ENCODE measurements around the gene MANEAL. TPM values are rescaled to one million over a fixed set of nuclear protein-coding genes. Genes with fewer than 3 reads are reported as not detected.

MANEAL gene
- total and polyA plus RNA-seq, 3 donors from 2014 or later: 6.9 to 11.0 (median 7.9) TPM

DNA sequence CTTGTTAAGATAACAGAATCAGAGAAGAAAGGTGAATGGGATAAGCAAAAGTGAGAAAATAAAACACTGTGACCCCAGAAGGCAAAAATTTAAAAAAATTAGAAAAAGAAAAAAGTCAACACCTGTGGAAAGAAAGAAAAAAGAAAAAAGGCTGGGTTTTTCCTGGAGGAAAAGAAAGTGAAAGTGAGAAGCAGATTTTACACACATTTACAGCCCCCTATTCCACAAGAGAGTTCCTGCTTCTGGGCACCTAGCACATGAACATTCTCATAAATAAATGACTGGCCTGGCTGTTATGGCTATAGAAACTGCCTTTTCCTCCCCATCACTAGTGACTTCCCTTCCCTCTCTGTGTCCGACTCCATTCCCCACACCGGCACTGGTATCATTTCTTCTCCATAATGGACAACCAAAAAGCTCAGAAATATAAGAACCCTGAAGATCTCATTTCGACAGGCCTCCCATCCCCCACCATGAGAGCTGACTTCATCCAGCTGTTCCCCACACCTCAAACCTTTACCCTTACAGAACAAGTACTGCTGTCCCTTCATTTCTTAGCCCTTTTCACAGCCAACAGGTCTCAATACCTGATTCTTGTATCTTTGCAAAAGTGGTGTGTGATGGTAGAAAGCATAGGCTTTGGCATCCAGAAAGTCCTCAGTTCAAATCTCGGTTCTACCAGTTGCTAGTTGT, 53.1 kb downstream of the MANEAL start:
- no peaks in the 10 kb centered on the region for H3K36me3 ChIP-seq (ENCODE audit: low read depth, missing control alignments)
- intact Hi-C loops (cut with DNase I; ENCODE audit: low total_unique reads): no loop called here
- H3K4me1 ChIP-seq: peaks cover 5% of the 10 kb centered on the region
- no peaks in the 10 kb centered on the region for H3K27me3 ChIP-seq
- no peaks in the 10 kb centered on the region for H3K9me3 ChIP-seq
- no peak overlapping the region for H3K4me3 ChIP-seq
- H3K27ac ChIP-seq: no peak overlapping the region
- TF ChIP-seq POLR2A (IDR thresholded peaks at IDR 0.05): no peak
- no peak for TF ChIP-seq CTCF (IDR thresholded peaks at IDR 0.05)
- WGBS, 2 donors: 85 to 92% methylated on average over 4 of the region's 4 CpGs
- no peak for DNase-seq

- Histone ChIP-seq H3K27me3 (no peaks in the 10 kb centered on the region), H3K9me3 (no peaks in the 10 kb centered on the region), H3K36me3 (ENCODE audit: low read depth, missing control alignments) (no peaks in the 10 kb centered on the region), H3K27ac (no peak overlapping the region), H3K4me3 (no peak overlapping the region), H3K4me1 (peaks cover 5% of the 10 kb centered on the region)
- TF ChIP-seq CTCF (IDR thresholded peaks at IDR 0.05) (no peak), POLR2A (IDR thresholded peaks at IDR 0.05) (no peak)
- WGBS, 2 donors: 95 to 96% methylated on average over 3 of the region's 3 CpGs
- no peak for DNase-seq
- intact Hi-C loops (cut with DNase I; ENCODE audit: low total_unique reads): no loop called here
Measured at GRCh38 chr1:37849480-37849879, 55.8 kb downstream of the MANEAL start.

GRCh38 chr1:37850352-37850955, 56.8 kb downstream of the MANEAL start:
- no peak overlapping the region for H3K4me3 ChIP-seq
- DNase-seq: no peak
- 91% methylated on average over 6 of the region's 6 CpGs for WGBS, 2 donors
- TF ChIP-seq POLR2A (IDR thresholded peaks at IDR 0.05) (no peak), CTCF (IDR thresholded peaks at IDR 0.05) (no peak)
- no peaks in the 10 kb centered on the region for H3K9me3 ChIP-seq
- H3K27ac ChIP-seq: no peak overlapping the region
- H3K36me3 ChIP-seq (ENCODE audit: low read depth, missing control alignments): no peaks in the 10 kb centered on the region
- H3K27me3 ChIP-seq: no peaks in the 10 kb centered on the region
- intact Hi-C loops (cut with DNase I; ENCODE audit: low total_unique reads): no loop called here
- peaks cover 5% of the 10 kb centered on the region for H3K4me1 ChIP-seq

Other genes with a start within 250 kb of the MANEAL start
- gene SNIP1, start 239.6 kb upstream of the MANEAL start, total RNA-seq: 10 to 100 TPM; 33.7 to 51.4 TPM
- 16.8 TPM for gene SNIP1, start 239.6 kb upstream of the MANEAL start, polyA plus RNA-seq (ENCODE audit: insufficient read depth, low read depth, low replicate concordance)
- gene DNALI1, start 236.9 kb upstream of the MANEAL start, total RNA-seq: 10 to 100 TPM; 50.5 to 73.0 TPM
- 216 TPM for gene DNALI1, start 236.9 kb upstream of the MANEAL start, polyA plus RNA-seq (ENCODE audit: insufficient read depth, low read depth, low replicate concordance)
- 10 to 100 TPM; 57.4 to 78.7 TPM for gene GNL2, start 197.9 kb upstream of the MANEAL start, total RNA-seq
- 34.4 TPM for gene GNL2, start 197.9 kb upstream of the MANEAL start, polyA plus RNA-seq (ENCODE audit: insufficient read depth, low read depth, low replicate concordance)
- under 1 TPM; 0.16 to 0.25 TPM for gene RSPO1, start 159.0 kb upstream of the MANEAL start, total RNA-seq
- gene RSPO1, start 159.0 kb upstream of the MANEAL start, polyA plus RNA-seq (ENCODE audit: insufficient read depth, low read depth, low replicate concordance): 5.0 TPM
- gene CDCA8, start 101.3 kb upstream of the MANEAL start, total RNA-seq: 10 to 100 TPM; 21.0 to 28.1 TPM
- 52.4 TPM for gene CDCA8, start 101.3 kb upstream of the MANEAL start, polyA plus RNA-seq (ENCODE audit: insufficient read depth, low read depth, low replicate concordance)
- 10 to 100 TPM; 55.3 to 71.7 TPM for gene EPHA10, start 28.7 kb upstream of the MANEAL start, total RNA-seq
- gene EPHA10, start 28.7 kb upstream of the MANEAL start, polyA plus RNA-seq (ENCODE audit: insufficient read depth, low read depth, low replicate concordance): 64.2 TPM
- 100 to 1,000 TPM; 147 to 188 TPM for gene C1orf122, start 13.9 kb downstream of the MANEAL start, total RNA-seq
- 48.1 TPM for gene C1orf122, start 13.9 kb downstream of the MANEAL start, polyA plus RNA-seq (ENCODE audit: insufficient read depth, low read depth, low replicate concordance)
- gene YRDC, start 14.4 kb downstream of the MANEAL start, total RNA-seq: 10 to 100 TPM; 42.8 to 46.7 TPM
- gene YRDC, start 14.4 kb downstream of the MANEAL start, polyA plus RNA-seq (ENCODE audit: insufficient read depth, low read depth, low replicate concordance): 39.7 TPM
- gene MTF1, start 65.7 kb downstream of the MANEAL start, total RNA-seq: 10 to 100 TPM; 12.8 to 16.8 TPM
- gene MTF1, start 65.7 kb downstream of the MANEAL start, polyA plus RNA-seq (ENCODE audit: insufficient read depth, low read depth, low replicate concordance): 35.9 TPM
- 10 to 100 TPM; 24.1 to 31.6 TPM for gene INPP5B, start 153.2 kb downstream of the MANEAL start, total RNA-seq
- gene INPP5B, start 153.2 kb downstream of the MANEAL start, polyA plus RNA-seq (ENCODE audit: insufficient read depth, low read depth, low replicate concordance): 15.3 TPM
- 10 to 100 TPM; 59.3 to 74.6 TPM for gene SF3A3, start 196.2 kb downstream of the MANEAL start, total RNA-seq
- 87.5 TPM for gene SF3A3, start 196.2 kb downstream of the MANEAL start, polyA plus RNA-seq (ENCODE audit: insufficient read depth, low read depth, low replicate concordance)
- 10 to 100 TPM; 21.3 to 28.7 TPM for gene FHL3, start 211.7 kb downstream of the MANEAL start, total RNA-seq
- gene FHL3, start 211.7 kb downstream of the MANEAL start, polyA plus RNA-seq (ENCODE audit: insufficient read depth, low read depth, low replicate concordance): 20.7 TPM
- gene UTP11, start 218.9 kb downstream of the MANEAL start, total RNA-seq: 10 to 100 TPM; 35.6 to 42.4 TPM
- gene UTP11, start 218.9 kb downstream of the MANEAL start, polyA plus RNA-seq (ENCODE audit: insufficient read depth, low read depth, low replicate concordance): 43.3 TPM

Measured in testis (tissue), 3 donors.